Panc1 (cell line): ENCODE data around the gene TGM3.

Source experiments
- POLR2AphosphoS5 ChIP-seq: IDR thresholded peaks from 2 replicates; pipeline ENCODE4 v1.6.1; 2012; ENCODE audit warnings: mild to moderate bottlenecking, low read depth, low read length, moderate library complexity
- TCF7L2 ChIP-seq: IDR thresholded peaks from 2 replicates; pipeline ENCODE4 v1.6.1; 2011; ENCODE audit warnings: mild to moderate bottlenecking, low read depth, low read length, inconsistent platforms
- TF ChIP-seq, protein P1 (sequence below): fragments of 450-650 bp; IDR thresholded peaks from 2 replicates; pipeline ENCODE4 v1.5.1; 2017; ENCODE audit warnings: mild to moderate bottlenecking

DNA sequence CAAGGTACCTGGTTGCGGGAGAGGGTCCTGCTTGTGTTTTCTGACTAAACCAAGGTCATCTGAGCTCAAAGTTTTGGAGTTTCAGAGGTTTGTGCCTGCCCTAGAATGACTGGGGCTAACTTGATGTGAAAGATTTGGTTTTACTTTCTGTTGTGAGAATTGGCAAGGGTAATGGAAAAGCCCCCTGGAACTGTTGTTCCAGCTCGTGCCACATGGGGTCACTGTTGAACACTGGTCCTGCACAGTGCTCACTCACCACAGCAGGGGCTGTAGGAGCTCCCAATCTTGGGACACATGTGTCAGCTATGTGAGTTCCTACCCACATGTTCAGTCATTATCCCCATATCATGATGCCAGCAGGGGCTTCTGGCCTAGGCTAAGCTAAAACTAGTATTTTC, 91.4 kb downstream of the TGM3 start:
- TF ChIP-seq, protein P1, sequence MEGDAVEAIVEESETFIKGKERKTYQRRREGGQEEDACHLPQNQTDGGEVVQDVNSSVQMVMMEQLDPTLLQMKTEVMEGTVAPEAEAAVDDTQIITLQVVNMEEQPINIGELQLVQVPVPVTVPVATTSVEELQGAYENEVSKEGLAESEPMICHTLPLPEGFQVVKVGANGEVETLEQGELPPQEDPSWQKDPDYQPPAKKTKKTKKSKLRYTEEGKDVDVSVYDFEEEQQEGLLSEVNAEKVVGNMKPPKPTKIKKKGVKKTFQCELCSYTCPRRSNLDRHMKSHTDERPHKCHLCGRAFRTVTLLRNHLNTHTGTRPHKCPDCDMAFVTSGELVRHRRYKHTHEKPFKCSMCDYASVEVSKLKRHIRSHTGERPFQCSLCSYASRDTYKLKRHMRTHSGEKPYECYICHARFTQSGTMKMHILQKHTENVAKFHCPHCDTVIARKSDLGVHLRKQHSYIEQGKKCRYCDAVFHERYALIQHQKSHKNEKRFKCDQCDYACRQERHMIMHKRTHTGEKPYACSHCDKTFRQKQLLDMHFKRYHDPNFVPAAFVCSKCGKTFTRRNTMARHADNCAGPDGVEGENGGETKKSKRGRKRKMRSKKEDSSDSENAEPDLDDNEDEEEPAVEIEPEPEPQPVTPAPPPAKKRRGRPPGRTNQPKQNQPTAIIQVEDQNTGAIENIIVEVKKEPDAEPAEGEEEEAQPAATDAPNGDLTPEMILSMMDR = peak; percentile 72; the same call in 1 of the 2 replicates
- no peak for TF ChIP-seq POLR2AphosphoS5
- no peak for TF ChIP-seq TCF7L2
